Posterior vena cava (tissue), 2 donors: ENCODE results near the gene IL1RAPL1. TPM values are rescaled to one million over a fixed set of nuclear protein-coding genes. Genes with fewer than 3 reads are reported as not detected.

Source experiments
- DNase-seq: peaks from one replicate; pipeline ENCODE4 v3.0.0-alpha.2; 2020; ENCODE audit warnings: low spot score
- intact Hi-C, 2 donors: fragments of 100-400 bp; cut with DNase I; formaldehyde crosslinking; loops; one replicate each; pipeline versions ENCODE4 v1.14.1 to v1.14.2; 2022 to 2023
- total RNA-seq, 2 donors: library from RNA; stranded (reverse); fragmentation: NEBNext Ultra II Directional; extraction: Animal tissue kit (Norgen Biotek cat#: 25700); gene quantifications; one replicate each; pipeline ENCODE4 v1.2.1, GENCODE V29; 2021
- donor health status: DM: yes; HTN: yes; CAD: no.
- donor health status: DM: yes; HTN: yes; CAD: no.

Gene IL1RAPL1
- total RNA-seq, 2 donors from 2014 or later = 0.10 TPM; not detected in 1

- DNase-seq = no peak
- intact Hi-C loops = no loop called here
Observed at GRCh38 chrX:28901637-28902036, 314.4 kb downstream of the IL1RAPL1 start.

- intact Hi-C loops = no loop called here
- DNase-seq = no peak
Observed at GRCh38 chrX:28910487-28910886, 323.2 kb downstream of the IL1RAPL1 start.

GRCh38 chrX:28920153-28920943 is 333.1 kb downstream of the IL1RAPL1 start:
- intact Hi-C loops = no loop called here
- no peak for DNase-seq

GRCh38 chrX:28922106-28922505 is 334.9 kb downstream of the IL1RAPL1 start:
- DNase-seq = no peak
- intact Hi-C loops = no loop called here

GRCh38 chrX:28946846-28947245 is 359.6 kb downstream of the IL1RAPL1 start:
- intact Hi-C loops = no loop called here
- DNase-seq = no peak

GRCh38 chrX:28960063-28960462 is 372.8 kb downstream of the IL1RAPL1 start:
- DNase-seq = no peak
- intact Hi-C loops = no loop called here

- DNase-seq = no peak
- intact Hi-C loops = no loop called here
Observed at GRCh38 chrX:28966331-28966730, 379.1 kb downstream of the IL1RAPL1 start.

GRCh38 chrX:28969126-28969525 is 381.9 kb downstream of the IL1RAPL1 start:
- intact Hi-C loops = no loop called here
- no peak for DNase-seq

- intact Hi-C loops = loop anchor here in 1 of 2 donors (5.0 kb wide), 1 partner anchor 1058 kb away; no protein-coding TSS in a partner anchor
- DNase-seq = no peak
Observed at GRCh38 chrX:28979877-28980276, 392.6 kb downstream of the IL1RAPL1 start.

GRCh38 chrX:28981952-28982351 is 394.7 kb downstream of the IL1RAPL1 start:
- intact Hi-C loops = loop anchor here in 1 of 2 donors (5.0 kb wide), 1 partner anchor 1060 kb away; no protein-coding TSS in a partner anchor
- no peak for DNase-seq

GRCh38 chrX:28988246-28988645 is 401.0 kb downstream of the IL1RAPL1 start:
- intact Hi-C loops = no loop called here
- DNase-seq = no peak

- no peak for DNase-seq
- intact Hi-C loops = no loop called here
Observed at GRCh38 chrX:28997706-28998463, 410.6 kb downstream of the IL1RAPL1 start.

- no peak for DNase-seq
- intact Hi-C loops = no loop called here
Observed at GRCh38 chrX:28998609-28999135, 411.4 kb downstream of the IL1RAPL1 start.

- no peak for DNase-seq
- intact Hi-C loops = no loop called here
Observed at GRCh38 chrX:29012867-29013266, 425.6 kb downstream of the IL1RAPL1 start.

GRCh38 chrX:29023207-29023606 is 436.0 kb downstream of the IL1RAPL1 start:
- DNase-seq = no peak
- intact Hi-C loops = no loop called here

GRCh38 chrX:29024871-29025270 is 437.6 kb downstream of the IL1RAPL1 start:
- intact Hi-C loops = no loop called here
- no peak for DNase-seq

- DNase-seq = no peak
- intact Hi-C loops = no loop called here
Observed at GRCh38 chrX:29039501-29039900, 452.3 kb downstream of the IL1RAPL1 start.

- no peak for DNase-seq
- intact Hi-C loops = no loop called here
Observed at GRCh38 chrX:29040160-29040559, 452.9 kb downstream of the IL1RAPL1 start.

- no peak for DNase-seq
- intact Hi-C loops = no loop called here
Observed at GRCh38 chrX:29042341-29042740, 455.1 kb downstream of the IL1RAPL1 start.

GRCh38 chrX:29043746-29044145 is 456.5 kb downstream of the IL1RAPL1 start:
- intact Hi-C loops = no loop called here
- DNase-seq = no peak
